ENCODE data around the gene RBM14. TPM values are rescaled to one million over a fixed set of nuclear protein-coding genes. Genes with fewer than 3 reads are reported as not detected.
"Not testable (repeated sequence)": the region's sequence is repeated elsewhere in the genome, so short reads cannot be mapped to it uniquely, and the experiment has no call there.

The RBM14 gene
- polyA plus RNA-seq, 1 donor from 2014 or later = 80.5 TPM

- H3K9me3 Mint-ChIP-seq = no peaks in the 10 kb centered on the region
- H3K27ac Mint-ChIP-seq = peak overlapping the region; percentile 54 to 84 (median 83)
- peak overlapping the region in 1 of 4 donors; percentile 98 for H3K4me3 Mint-ChIP-seq
Measured at GRCh38 chr11:66636411-66636810, 20.0 kb downstream of the RBM14 start.

DNA sequence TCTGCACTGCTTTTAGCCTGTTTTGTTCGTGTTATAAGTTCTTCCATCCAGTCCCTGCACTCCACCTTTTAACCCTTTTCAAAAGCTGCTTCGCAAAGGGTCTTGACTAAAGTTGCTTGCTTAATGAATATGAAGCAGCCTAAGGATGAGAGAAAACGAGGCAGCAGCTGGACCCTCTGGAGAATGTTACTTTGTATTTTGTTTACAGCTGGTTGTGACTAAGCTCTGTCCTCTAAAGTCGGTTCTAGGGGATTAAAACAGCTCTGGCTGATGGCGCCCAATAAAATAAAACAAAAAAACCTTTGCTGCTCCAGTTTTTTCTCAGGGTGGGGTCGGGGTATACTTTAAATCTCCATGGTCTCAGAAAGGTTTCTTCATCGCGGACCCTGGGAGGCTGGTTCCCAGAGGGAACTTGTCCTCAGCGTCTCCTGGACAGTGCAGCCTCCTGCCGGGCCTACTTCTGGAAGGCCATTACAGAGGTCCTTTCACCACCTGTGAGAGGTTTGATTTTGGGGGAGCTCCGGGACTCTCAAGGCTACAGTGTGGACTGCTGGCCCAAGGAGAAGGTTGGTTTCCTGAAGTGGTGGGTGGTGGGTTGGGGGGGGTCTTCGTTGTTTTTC is 21.2 kb downstream of the RBM14 start:
- Mint-ChIP-seq H3K4me3 (peak overlapping the region; percentile 95 to 98 (median 98)), H3K27me3 (peaks cover 1% of the 10 kb centered on the region), H3K27ac (peak overlapping the region; percentile 85 to 99 (median 91)), H3K4me1 (peaks cover 45 to 51% (median 50%) of the 10 kb centered on the region in 3 donors), H3K9me3 (no peaks in the 10 kb centered on the region), H3K36me3 (peaks cover 5% of the 10 kb centered on the region)

More at GRCh38 chr11:66636411-66636810, 20.0 kb downstream of the RBM14 start:
- Mint-ChIP-seq H3K4me1 (peaks cover 39 to 48% (median 48%) of the 10 kb centered on the region in 3 donors), H3K27me3 (peaks cover 1% of the 10 kb centered on the region), H3K36me3 (peaks cover 9% of the 10 kb centered on the region)

DNA sequence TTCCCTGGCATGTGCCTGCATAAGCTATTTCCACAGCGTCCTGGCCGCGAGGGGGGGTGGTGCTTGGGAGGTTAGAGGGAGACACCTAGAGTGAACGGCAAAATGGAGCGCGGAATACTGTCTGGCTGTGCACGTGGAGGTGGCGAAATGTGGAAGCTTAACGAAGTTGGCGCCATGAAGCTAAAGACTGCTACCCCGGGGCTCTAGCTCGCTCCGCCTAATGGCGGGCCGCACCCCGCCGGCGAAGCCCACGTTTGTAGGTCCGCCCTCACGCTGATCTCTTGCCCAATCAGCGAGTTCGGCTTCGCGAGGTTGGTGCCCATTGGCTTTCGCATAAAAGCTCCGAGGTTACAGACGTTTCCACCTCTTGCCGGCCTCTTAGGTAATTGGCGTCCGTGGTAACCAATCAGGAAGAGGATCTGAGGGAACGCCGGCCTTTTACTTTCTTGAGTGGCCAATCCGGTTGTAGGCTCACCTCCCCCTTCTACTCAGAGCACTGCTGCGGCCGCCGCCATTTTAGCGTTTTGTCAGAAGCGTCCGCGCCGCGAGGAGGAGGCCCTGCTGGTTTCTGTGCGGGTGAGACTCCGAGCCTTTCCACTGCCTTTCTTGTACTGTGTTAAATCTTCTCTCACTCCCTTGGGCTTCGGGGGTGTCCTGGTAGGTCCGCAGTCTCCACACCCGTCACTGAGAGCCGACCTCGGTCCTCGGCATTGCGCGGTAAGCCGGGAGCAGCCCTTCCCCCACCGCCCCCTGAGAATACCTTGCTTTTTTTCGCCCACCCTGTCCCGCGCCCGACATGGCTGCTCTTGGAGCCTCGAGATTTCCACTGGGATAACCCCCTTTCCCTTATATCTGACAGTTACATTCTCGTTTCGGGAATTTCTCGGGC is 22.0 kb downstream of the RBM14 start, which contains the start of gene RBM4:
TSS of gene RBM4 (plus strand) at position 527 of the 889 bp plus-strand sequence. CDS start 1,009 bp downstream, outside the sequence.
- H3K36me3 Mint-ChIP-seq = peaks cover 7% of the 10 kb centered on the region

DNA sequence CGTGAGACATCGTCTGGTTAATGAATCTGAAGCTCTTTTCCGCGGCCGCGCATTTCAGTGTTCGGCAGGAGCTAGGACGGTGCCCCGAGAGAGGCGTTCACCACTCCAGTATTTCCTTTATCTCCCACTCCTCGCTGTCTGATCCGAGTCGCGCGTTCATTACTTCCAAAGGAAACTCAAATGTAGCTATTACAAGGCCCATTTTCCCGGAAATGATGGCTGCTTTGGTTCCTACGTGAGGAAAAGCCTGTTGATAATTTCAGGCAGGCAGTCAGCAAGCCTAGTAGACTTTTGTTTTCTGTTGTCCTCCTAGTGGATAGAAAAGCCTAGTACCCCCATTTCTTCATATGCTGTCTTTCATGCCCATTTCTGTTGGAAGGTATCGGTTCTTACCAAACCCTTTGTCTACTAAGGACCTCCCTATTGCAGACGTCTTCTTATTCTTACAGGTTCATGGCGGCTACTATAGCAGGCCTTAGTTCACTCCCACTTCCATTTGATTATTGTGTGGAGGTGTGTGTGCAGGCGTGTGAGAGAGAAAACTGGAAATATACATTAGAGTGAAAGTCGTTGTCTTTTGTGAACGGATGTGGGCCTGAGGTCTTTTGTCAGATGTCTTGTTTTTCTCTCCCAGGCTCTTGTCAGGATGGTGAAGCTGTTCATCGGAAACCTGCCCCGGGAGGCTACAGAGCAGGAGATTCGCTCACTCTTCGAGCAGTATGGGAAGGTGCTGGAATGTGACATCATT is 22.8 kb downstream of the RBM14 start:
- Mint-ChIP-seq H3K4me3 (peak overlapping the region; percentile 95 to 98 (median 98)), H3K27ac (peak overlapping the region; percentile 85 to 99 (median 91)), H3K9me3 (no peaks in the 10 kb centered on the region), H3K4me1 (peaks cover 50 to 60% (median 60%) of the 10 kb centered on the region in 3 donors), H3K27me3 (peaks cover 1% of the 10 kb centered on the region), H3K36me3 (peaks cover 7% of the 10 kb centered on the region)

More for the DNA sequence above, 22.0 kb downstream of the RBM14 start, which contains the start of gene RBM4:
- H3K27ac Mint-ChIP-seq = peak within 1 kb of the TSS; percentile 85 to 99 (median 91)
- H3K4me1 Mint-ChIP-seq = peaks cover 50 to 57% (median 56%) of the 10 kb centered on the region in 3 donors
- H3K9me3 Mint-ChIP-seq = no peaks in the 10 kb centered on the region
- peak within 1 kb of the TSS; percentile 95 to 98 (median 98) for H3K4me3 Mint-ChIP-seq
- H3K27me3 Mint-ChIP-seq = peaks cover 1% of the 10 kb centered on the region

- not testable (repeated sequence) for H3K9me3 Mint-ChIP-seq, H3K27me3 Mint-ChIP-seq, H3K36me3 Mint-ChIP-seq
- peak overlapping the region; percentile 85 to 99 (median 91) for H3K27ac Mint-ChIP-seq
- H3K4me3 Mint-ChIP-seq = peak overlapping the region; percentile 95 to 98 (median 98)
- H3K4me1 Mint-ChIP-seq = peaks cover 52 to 64% (median 60%) of the 10 kb centered on the region in 3 donors
Measured at GRCh38 chr11:66639814-66640340, 23.4 kb downstream of the RBM14 start.

GRCh38 chr11:66641834-66642233 is 25.4 kb downstream of the RBM14 start:
- Mint-ChIP-seq H3K9me3 (no peaks in the 10 kb centered on the region), H3K36me3 (peaks cover 7% of the 10 kb centered on the region), H3K4me3 (peak overlapping the region; percentile 60 to 98 (median 82)), H3K27ac (peak overlapping the region in 2 of 3 donors; percentile 50 to 76), H3K27me3 (peaks cover 1% of the 10 kb centered on the region), H3K4me1 (peaks cover 64 to 76% (median 69%) of the 10 kb centered on the region in 3 donors)

DNA sequence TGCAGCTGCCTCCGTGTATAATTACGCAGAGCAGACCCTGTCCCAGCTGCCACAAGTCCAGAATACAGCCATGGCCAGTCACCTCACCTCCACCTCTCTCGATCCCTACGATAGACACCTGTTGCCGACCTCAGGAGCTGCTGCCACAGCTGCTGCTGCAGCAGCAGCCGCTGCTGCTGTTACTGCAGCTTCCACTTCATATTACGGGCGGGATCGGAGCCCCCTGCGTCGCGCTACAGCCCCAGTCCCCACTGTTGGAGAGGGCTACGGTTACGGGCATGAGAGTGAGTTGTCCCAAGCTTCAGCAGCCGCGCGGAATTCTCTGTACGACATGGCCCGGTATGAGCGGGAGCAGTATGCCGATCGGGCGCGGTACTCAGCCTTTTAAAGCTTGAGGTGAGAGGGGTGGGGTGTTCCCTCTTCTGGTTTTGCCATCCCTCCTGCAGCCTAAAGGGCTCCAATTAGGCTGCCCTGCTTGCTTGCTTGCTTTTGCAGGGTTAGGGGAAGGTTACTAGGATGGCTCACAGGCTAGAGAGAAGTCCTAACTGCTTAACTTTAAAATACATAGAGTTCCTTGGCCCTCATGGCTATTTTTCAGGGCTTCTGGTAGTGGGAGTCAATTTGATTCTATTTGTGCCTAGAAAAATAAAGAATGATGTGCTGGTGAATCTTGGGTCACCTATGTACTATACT is 27.5 kb downstream of the RBM14 start:
- no peaks in the 10 kb centered on the region for H3K9me3 Mint-ChIP-seq
- no peak overlapping the region for H3K27ac Mint-ChIP-seq

GRCh38 chr11:66646828-66647227 is 30.4 kb downstream of the RBM14 start:
- peak overlapping the region in 1 of 4 donors; percentile 51 for H3K4me3 Mint-ChIP-seq
- H3K9me3 Mint-ChIP-seq = no peaks in the 10 kb centered on the region
- H3K27ac Mint-ChIP-seq = peak overlapping the region in 1 of 3 donors; percentile 25
- H3K27me3 Mint-ChIP-seq = no peaks in the 10 kb centered on the region
- H3K36me3 Mint-ChIP-seq = peaks cover 12% of the 10 kb centered on the region
- peaks cover 44 to 60% (median 57%) of the 10 kb centered on the region in 3 donors for H3K4me1 Mint-ChIP-seq

More for the DNA sequence above, 27.5 kb downstream of the RBM14 start:
- Mint-ChIP-seq H3K36me3 (peaks cover 10% of the 10 kb centered on the region), H3K4me3 (peak overlapping the region in 3 of 4 donors; percentile 19 to 60 (median 50)), H3K27me3 (peaks cover 1% of the 10 kb centered on the region), H3K4me1 (peaks cover 60 to 69% (median 68%) of the 10 kb centered on the region in 3 donors)

GRCh38 chr11:66649903-66650302 is 33.5 kb downstream of the RBM14 start:
- Mint-ChIP-seq H3K27ac (no peak overlapping the region), H3K4me3 (no peak overlapping the region), H3K27me3 (no peaks in the 10 kb centered on the region), H3K9me3 (no peaks in the 10 kb centered on the region), H3K4me1 (peaks cover 24 to 42% (median 32%) of the 10 kb centered on the region in 3 donors), H3K36me3 (peaks cover 10% of the 10 kb centered on the region)

DNA sequence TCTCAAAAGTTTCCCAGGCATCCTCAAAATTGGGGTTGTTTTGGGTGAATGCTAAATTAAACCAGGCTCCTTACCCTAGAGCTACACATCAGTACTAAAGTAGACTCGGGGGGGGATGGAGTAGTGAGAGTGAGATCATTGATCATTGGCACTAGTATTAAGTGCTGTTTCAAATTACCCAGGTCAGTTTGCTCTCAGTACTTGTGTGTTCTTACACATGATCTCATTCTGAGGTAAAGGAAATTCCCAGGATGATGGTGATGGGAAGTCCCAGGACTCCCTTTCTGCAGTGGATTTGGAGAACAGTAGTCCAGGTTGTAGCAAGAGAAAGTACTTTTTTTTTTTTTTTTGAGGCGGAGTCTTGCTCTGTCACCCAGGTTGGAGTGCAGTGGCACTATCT is 34.6 kb downstream of the RBM14 start:
- Mint-ChIP-seq H3K27me3 (no peaks in the 10 kb centered on the region), H3K27ac (peak overlapping the region in 1 of 3 donors; percentile 52), H3K4me1 (peaks cover 14 to 33% (median 27%) of the 10 kb centered on the region in 3 donors), H3K4me3 (no peak overlapping the region), H3K9me3 (no peaks in the 10 kb centered on the region), H3K36me3 (peaks cover 7% of the 10 kb centered on the region)

DNA sequence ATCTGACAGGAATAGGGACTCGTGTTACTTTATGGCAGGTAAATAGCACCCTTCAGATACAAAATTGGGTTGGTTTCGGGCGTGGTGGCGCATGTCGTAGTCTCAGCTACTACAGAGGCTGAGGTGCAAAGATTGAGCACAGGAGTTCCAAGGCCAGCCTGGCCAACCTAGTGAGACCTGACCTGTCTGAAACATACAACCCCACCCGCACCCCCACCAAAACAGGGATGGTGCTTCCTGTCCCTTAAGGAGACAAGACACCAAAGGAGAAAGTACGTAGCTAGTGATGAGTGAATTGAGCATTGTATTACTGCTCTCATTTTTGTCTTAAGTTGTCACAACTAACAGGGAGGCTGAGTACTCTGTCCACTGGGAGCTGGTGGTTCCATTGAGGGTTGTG is 36.2 kb downstream of the RBM14 start:
- H3K27me3 Mint-ChIP-seq = no peaks in the 10 kb centered on the region
- H3K27ac Mint-ChIP-seq = peak overlapping the region in 2 of 3 donors; percentile 16 to 31
- H3K9me3 Mint-ChIP-seq = no peaks in the 10 kb centered on the region
- no peak overlapping the region for H3K4me3 Mint-ChIP-seq
- peaks cover 5 to 22% (median 11%) of the 10 kb centered on the region in 3 donors for H3K4me1 Mint-ChIP-seq
- H3K36me3 Mint-ChIP-seq = peaks cover 4% of the 10 kb centered on the region

- H3K36me3 Mint-ChIP-seq = peaks cover 4% of the 10 kb centered on the region
- H3K4me3 Mint-ChIP-seq = peak overlapping the region in 1 of 4 donors; percentile 80
- peak overlapping the region in 2 of 3 donors; percentile 16 to 31 for H3K27ac Mint-ChIP-seq
- no peaks in the 10 kb centered on the region for H3K27me3 Mint-ChIP-seq
- H3K4me1 Mint-ChIP-seq = peaks cover 5 to 22% (median 10%) of the 10 kb centered on the region in 3 donors
- H3K9me3 Mint-ChIP-seq = no peaks in the 10 kb centered on the region
Measured at GRCh38 chr11:66653123-66653522, 36.7 kb downstream of the RBM14 start.

DNA sequence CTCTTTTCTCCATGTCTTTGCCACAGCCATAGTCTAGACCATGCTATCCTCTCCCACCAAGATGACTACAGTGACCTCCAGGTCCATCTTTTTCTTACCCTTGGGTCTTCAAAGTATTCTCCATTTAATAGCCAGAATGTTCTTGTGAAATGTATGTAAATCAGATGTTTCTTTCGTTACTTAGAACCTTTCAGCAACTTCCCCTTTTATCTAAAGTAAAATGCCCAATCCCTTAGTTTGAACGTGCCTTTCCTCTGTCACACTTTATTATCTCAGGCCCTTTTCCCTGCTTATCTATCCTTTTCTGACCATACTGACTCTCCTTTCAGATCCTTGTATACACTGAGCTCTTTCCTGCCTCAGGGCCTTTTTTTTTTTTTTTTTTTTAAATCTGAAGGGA is 43.3 kb downstream of the RBM14 start:
- Mint-ChIP-seq H3K9me3 (no peaks in the 10 kb centered on the region), H3K27ac (peak overlapping the region; percentile 33 to 94 (median 71)), H3K36me3 (peaks cover 4% of the 10 kb centered on the region), H3K27me3 (no peaks in the 10 kb centered on the region), H3K4me1 (peaks cover 11 to 19% (median 13%) of the 10 kb centered on the region in 3 donors), H3K4me3 (peak overlapping the region; percentile 21 to 85 (median 72))

Measured in IgD-negative memory B cell (primary cell).